HG03432 (cell line): ENCODE results near the gene PTK7.

Experiments used
- ATAC-seq: cut with Tn5 transposase; IDR thresholded peaks from one replicate; pipeline ENCODE4 v1.9.1; 2021; ENCODE audit warnings: mild to moderate bottlenecking, moderate library complexity; ENCODE audit not compliant: unreplicated experiment

The PTK7 gene

DNA sequence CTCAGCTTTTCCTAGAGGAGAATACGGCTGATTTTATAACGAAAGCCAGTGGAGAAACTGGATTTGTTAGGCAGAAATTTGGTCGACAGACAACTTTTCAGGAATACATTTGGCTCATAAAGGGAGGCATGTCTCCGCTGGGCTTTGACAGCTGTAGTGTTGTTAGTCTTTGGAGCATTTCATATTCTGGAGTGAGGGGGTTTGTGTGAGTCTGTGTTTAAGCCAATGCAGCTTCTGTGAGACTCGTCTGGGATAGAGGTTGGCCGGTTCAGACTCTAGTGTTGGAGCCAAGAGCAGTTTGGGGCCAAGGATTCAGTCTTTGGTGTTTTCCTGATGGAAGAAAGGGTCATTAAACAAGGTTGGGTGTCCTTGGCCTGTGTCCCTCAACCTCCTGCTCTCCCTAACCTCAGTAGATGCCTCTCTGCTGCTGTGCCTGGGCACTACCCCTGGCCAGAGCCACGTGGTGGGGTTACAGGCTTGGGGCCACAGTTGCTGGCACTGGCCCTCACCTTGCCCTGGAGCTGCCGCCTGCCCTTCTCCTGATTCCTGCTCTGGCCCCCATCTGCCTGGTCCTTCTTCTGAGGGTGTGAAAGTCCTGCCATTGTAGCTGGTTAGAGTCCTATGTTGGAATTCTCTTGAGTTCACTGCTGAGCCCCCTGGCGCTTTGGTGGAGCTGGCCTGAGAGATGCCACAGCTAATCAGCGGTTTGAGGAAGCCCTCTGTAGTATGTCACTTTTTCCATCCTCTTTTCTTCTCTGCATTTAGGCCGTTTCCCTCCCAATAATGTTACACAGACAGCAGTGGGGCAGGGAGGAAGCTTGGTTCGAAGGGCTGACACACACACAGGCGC is 6.9 kb downstream of the PTK7 start:
- ATAC-seq = no peak

DNA sequence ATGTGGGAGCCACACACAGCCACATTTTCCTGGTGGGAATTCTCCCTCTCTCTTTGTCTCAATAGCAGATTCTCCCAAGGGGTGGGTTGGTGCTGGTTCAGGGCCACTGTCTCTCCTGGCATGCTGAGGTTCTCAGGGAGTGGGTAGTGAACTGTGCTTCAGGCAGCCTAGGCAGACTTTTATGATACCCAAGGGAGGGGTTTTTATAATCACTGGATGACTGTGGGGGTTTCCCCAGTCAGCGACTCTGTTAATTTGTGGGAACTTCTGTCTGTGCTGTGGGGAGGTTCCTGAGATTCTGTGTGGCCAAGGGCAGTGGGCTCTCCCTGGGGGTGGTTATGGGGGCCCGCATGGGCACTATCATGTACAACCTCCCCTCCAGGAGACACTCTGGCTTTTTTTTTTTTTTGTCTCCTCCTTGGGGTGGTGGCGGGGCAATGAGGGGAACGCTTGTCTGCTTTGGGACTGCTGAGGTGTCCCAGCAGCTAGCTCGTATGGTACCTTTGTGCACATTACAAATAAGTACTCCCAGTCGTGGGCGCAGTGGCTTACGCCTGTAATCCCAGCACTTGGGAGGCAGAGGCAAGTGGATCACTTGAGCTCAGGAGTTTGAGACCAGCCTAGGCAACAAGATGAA is 10.0 kb downstream of the PTK7 start:
- ATAC-seq = peak; percentile 63

DNA sequence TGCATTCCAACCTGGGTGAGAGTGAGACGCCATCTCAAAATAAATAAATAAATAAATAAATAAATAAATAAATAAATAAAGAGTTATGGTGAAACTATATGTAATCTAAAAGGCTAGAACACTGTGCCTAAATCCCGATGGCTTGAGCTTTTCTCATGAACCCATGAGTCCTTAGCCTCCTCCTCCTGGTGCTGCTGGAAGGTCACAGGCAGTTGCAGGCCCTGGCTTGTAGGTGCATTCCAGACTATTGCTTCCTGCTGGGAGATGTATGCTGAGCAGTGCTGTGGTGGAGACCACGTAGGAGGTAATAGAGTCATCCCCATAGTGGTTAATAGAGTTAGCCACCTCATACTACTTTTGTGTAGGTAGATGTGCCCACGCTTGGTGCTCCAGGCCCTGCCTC is 12.5 kb downstream of the PTK7 start:
- no peak for ATAC-seq

DNA sequence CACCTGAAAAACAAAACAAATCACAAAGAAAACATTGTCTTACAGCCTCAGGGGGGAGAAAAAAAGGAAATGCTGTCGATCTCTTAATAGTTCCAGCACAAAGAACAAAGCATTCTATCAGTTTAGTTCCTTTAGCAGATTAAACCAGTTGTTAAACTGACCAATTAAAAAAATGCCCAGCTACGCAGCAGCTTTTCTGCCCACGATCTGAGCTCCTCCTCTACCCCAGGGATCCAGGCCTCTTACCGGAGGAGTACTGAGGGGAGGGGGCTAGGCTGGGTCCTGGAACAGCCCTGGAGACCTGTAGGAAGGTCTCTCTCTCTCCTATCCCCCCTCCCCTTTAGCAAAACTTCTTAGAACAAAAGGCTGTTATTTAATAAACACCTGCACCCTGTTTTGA is 13.4 kb downstream of the PTK7 start:
- ATAC-seq = no peak

DNA sequence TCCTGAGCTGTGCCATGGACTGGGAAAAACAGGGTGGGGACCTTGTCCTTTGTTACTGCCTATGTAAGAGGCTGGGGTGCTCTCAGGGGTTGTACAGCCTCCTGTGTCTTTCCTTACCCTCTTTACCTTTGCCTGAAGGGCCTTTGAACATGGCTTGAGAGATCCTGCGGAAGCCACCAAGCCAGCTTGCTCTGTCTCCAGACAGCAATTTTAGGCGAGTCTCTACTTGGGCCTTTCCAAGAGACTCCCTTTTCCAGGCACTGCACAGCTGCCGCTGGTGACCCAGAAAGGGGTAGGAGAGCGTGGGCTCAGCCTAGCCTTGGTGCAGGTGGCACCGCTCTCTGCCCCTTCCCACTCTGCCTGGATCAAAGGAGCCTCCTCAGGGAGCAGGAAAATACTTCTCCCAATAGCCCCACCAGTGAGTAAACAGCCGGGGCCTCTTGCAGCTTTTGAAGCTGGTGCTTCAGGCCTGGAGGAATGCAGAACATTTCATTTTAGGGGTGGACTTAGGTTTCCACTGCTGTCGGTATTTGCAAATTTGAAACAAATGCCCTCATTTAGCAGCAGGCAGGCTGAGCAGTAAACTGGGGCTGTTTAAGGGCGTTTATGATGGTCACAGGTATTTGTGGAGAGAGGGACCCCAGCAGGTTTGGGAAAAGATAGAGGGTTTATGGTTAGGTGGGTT is 13.9 kb downstream of the PTK7 start:
- no peak for ATAC-seq

DNA sequence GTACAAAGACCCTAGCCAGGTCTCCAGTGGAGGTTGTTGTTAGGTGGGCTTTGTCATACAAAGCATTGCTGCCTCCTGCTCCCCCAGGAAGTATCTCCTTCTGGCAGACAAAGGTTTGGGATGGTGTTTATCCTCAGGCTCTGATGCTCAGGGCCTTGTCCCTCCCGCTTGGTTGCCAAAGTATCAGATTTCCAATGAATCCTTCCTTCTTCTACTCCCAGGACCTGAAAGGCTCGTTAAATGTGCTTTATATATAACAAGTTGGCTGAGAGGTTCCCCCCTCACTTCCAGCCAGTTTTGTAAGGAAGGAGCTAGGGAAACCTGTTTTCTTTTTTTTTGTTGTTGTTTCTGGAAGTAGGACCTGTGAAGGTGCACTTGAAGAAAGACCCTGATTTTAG is 14.4 kb downstream of the PTK7 start:
- ATAC-seq = no peak

DNA sequence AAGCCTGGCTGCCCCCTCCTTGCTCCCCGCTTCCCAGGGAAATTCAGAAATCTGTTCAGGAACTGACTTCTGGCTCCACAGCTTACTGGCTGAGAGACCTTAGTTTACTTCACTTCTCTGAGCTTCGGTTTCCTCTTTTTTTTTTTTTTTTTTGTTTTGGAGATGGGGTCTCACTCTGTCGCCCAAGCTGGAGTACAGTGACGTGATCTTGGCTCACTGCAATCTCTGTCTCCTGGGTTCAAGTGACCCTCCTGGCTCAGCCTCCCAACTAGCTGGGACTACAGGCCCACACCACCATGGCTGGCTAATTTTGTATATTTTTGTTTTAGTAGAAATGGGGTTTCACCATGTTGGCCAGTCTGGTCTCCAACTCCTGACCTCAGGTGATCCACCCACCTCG is 14.9 kb downstream of the PTK7 start:
- ATAC-seq = no peak

DNA sequence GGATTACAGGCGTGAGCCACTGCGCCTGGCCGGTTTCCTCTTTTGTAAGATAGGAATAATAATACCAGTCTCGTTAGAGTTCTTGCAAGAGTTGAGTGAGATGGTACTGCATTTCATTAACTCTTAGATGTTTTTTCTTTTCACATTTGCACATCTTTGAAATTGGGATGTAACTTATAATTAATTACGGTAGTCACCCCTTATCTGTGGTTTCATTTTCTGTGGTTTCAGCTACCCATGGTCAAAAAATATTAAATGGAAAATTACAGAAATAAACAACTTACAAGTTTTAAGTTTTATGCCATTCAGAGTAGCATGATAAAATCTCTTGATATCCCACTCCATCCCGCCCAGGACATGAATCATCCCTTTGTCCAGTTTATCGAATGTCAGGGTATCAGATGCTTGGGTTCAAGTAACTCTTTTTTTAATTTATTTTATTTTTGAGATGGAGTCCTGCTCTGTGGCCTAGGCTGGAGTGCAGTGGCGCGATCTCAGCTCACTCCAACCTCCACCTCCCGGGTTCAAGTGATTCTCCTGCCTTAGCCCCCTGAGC is 15.4 kb downstream of the PTK7 start:
- ATAC-seq = no peak

DNA sequence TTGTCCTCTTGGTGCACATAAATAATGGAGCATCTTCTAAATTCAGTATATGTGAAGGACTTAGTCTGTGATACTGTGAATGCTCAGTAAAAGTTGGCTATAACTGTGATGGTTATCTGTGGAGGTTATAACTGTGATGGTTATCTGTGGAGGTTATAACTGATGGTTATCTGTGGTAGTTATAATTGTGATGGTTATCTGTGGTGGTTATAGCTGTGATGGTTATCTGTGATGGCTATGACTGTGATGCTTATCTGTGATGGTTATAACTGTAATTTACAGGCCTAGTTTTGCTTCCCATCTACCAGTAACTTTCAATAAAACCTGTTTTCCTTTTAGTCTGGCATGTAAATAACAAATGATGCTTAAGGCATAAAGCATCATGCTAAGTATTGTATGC is 16.5 kb downstream of the PTK7 start:
- ATAC-seq = no peak

DNA sequence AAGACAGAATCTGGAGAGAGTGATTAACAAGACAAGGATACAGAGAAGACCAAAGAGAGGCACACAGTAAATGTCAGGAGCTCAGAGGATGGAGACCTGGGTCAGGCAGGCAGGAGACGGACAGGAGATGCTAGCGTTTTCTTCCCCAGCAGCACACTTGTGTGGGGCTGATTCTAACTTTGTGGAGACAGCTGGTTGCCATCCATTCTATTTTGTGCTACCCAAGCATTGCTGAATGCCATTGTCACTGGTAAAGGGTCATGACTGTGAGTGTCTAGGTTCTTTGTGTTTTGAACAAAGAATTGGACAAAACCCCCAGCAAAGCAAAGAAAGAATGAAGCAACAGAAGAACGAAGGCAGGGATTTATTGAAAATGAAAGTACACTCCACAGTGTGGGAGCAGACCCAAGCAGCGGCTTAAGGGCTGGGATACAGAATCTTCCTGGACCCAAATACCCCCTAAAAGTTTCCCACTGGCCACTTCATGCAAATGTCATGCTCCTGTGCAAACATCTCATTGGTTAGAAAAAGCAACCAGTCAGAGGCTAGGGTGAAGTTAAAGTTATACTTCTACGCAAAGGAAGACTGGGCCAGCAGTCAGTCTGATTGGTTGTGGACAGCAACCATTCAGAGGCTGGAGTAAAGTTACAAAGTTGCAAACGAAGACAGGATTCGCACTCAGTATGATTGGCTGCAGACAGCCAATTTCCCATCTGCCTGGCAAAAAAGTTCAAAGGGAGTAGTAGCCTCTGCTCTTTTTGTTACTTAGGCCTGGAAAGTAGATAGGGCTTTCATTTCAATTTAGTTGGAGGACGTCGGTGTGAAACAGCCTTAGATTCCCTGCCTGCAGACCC is 17.5 kb downstream of the PTK7 start:
- no peak for ATAC-seq

DNA sequence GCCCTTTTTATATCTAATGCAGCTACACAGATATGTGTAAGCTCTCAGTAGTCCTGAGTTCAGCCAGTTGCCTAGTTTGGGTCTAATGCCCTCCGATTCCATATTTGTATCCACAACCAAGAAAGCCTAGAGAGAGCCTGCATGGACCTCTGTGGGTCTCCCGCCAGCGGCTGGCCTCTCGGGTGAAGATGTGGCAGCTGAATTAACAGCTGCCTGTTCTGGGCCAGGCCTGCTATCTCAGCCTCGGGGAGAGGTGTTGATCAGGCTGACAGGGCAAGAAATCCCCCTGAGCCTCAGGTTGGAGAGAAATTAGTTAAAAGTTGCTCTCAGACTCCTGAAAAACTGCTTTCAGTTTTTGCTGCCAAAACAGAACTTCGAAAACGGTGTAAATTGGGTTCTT is 19.8 kb downstream of the PTK7 start:
- ATAC-seq = no peak

DNA sequence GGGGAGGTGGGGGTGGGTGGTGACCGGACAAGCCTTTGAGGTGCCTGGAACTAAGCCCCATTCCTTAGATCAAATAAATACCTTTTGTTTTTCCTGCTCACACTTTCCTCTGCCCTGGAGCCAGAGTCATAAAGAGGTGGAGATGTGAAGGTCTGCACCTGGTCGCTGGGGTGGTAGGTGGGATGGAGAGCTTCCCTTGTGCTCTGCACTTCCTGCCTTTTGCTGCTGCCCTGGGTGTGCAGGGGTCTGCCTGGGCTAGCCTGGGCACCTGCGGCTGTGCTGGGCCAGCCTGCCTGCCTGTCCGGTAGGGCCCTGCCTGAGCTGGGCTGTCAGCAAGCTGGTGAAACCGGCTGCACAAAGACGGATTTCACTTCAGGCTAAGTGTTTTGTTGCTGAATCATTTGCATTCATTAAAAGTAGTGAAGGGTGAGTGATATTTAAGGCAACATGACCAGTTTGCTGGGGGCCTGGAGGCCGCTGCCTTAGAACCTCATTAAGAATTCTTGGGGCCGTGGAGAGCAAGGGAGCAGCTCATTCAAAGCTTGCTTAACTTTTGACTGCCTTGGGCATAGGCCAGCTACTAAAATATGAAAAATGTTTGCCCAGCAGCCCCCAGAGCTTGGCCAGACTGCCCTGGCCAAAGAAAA is 20.5 kb downstream of the PTK7 start:
- no peak for ATAC-seq

DNA sequence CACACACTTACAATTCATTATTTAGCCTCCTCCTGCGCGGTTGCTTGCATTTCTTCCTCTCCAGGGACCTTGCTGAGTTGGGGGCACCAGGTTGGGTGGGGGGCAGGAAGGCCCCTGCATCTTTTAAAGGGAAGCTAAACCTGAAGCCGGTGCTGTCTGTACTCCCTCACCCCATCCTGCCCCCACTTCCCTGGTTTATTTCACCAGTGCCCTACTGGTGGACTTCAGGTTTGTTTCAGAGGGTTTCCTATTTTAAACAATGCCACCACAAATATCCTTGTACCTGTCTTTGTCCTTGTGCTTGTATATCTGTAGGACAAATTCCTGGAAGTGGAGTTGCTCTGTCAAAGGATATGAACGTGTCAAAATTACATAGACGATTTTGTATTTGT is 21.0 kb downstream of the PTK7 start:
- ATAC-seq = no peak

DNA sequence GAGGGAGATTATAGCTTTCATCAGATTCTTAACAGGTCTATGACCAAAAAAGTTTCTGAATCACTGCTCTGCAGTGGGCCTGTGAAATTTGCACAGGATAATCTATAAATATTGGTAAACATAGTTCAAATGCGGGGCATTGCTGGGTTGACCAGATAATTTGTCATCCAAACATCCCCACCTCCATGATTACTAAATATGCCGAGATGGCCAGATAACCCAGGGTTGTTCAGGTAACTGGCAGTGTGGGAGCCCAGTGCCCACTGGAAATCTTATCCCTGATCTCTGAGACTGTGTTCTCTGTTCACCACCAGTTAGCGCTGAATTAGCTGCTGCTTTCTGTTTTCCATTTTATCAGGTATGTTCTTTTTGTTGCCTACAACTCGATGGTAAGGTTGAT is 21.4 kb downstream of the PTK7 start:
- no peak for ATAC-seq

DNA sequence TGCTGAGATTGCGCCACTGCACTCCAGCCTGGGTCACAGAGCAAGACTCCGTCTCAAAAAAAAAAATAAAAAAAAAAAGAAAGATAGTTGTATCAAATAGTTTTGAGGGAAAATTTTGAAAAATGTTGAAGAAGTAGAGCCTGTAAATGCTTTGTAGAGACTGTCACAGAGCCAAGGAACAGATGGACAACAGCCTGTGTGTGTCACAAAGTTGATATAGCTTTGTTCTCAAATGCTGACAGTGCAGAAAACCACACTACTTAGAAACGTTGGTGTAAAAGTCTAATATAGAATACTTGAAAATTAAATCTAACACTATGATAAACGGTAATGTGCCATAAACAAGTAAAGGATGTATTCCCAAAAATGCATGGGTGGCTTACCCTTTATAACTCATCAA is 25.4 kb downstream of the PTK7 start:
- no peak for ATAC-seq

DNA sequence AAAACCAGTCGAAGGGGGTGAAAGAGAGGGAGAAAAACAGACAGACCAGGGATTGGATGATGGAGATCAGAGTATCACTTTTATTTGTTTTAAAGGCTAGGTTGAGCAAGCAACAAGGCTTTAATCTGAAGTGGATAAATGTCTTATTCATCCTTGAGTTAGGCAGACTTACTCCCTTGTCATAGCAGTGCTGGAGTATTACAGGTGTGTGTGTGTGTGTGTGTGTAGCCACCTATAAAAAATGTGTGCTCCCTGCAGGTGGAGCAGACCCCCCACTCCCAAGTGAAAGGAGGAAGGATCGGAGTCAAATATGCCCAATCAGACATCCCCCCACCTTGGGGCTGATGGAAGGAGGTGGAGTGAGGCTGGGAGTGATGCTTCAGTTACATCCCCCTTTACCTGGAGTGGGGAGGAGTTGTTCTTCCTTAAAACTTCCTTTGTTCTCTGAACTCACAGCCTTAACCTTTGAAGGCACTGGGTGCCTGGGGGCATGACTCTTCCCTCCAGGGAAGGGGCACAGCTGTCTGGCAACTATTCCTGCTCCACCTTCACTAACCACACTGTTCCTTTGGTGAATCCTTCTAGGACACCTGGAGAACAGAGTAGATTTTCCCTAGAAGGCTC is 27.3 kb downstream of the PTK7 start:
- no peak for ATAC-seq

DNA sequence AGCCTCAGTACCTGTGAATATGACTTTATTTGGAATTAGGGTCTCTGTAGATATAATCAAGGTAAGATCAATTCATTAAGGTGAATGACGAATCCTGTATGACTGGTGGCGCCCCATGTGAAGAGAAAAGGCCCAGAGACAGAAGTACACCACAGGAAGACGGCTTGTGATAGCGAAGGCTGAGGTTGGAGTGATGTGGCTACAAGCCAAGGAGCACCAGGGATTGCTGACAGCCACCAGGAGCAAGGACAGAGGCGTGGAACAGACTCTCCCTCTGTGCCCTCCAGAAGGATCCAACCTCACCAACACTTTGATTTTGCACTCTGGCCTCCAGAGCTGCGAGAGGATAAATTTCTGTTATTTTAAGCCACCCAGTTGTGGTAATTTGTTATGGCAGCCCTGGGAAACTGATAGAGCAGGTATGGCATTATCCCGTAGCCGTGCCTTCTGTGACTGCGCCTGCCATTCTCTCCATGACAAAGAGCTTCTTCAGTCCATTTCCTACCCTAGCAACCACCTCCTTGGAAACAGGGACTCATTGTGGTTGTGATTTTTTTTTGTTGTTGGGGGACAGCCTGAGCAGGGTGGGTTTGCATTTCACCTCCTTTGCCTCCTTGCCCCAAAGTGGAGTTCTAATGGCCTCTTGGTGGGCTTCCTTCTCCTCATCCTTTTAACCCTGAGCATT is 29.6 kb downstream of the PTK7 start:
- no peak for ATAC-seq

DNA sequence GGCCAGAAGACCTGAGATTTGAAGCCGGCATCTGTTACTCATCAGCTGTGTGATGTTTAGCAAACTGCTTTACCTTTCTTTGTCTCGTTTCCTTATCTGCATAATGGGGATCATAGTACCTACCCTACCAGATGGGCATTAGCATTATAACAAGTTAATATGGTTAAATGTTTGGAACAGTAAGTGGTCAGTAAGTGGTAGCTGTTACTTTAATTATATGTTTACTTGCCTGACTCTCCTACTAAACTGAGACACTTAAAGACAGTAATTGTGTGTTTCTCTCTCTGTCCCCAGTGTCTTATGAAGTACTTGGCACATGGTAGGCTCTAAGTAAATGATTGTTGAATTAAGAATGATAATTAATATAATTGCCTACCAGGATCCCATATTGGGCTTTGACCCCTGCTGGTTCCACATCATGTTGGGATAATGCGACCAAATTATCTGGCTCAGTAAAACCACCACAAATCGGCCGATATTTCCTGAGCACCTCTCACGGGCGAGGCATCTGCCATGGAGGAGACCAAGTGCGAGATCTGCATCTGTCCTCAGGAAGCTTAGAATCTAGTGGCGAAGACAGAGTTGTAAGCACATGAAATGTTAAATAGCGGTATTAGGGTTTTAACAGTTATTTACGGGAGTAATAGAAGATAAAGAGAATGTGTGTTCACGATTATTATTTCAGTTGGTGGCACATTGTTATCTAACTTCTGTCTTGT is 31.4 kb downstream of the PTK7 start:
- no peak for ATAC-seq
